Measurements from ENCODE around the gene FILIP1.

DNA sequence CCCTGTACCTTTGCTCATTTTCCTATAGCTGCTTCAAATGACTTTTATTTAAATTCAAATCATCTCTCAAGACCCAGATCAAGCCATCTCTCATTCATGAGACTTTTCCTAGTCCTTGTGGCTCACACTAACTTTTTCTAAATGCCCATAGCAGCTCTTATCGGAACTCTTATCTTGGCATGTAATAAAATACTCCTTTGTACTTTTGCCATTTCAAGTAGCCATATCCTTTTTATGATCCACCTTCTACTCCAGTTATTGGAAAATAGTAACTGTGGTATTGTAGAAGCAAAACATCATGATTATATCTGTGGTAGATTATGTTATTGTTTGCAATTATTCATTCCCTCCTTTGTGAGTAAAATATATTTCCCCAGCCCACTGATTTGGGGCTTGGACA is 37.6 kb upstream of the FILIP1 start:
- TF ChIP-seq, protein P1, sequence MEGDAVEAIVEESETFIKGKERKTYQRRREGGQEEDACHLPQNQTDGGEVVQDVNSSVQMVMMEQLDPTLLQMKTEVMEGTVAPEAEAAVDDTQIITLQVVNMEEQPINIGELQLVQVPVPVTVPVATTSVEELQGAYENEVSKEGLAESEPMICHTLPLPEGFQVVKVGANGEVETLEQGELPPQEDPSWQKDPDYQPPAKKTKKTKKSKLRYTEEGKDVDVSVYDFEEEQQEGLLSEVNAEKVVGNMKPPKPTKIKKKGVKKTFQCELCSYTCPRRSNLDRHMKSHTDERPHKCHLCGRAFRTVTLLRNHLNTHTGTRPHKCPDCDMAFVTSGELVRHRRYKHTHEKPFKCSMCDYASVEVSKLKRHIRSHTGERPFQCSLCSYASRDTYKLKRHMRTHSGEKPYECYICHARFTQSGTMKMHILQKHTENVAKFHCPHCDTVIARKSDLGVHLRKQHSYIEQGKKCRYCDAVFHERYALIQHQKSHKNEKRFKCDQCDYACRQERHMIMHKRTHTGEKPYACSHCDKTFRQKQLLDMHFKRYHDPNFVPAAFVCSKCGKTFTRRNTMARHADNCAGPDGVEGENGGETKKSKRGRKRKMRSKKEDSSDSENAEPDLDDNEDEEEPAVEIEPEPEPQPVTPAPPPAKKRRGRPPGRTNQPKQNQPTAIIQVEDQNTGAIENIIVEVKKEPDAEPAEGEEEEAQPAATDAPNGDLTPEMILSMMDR (IDR thresholded peaks at IDR 0.05) = no peak
- TF ChIP-seq POLR2AphosphoS5 (IDR thresholded peaks at IDR 0.05) = no peak
